HCT116 (cell line): ENCODE results near the gene LRFN3. TPM values are rescaled to one million over a fixed set of nuclear protein-coding genes. Genes with fewer than 3 reads are reported as not detected.

Experiments used
- ATAC-seq: fragments of 200-7000 bp; cut with Tn5 transposase; 2 replicates; pipeline ENCODE4 v1.9.1; 2020; ENCODE audit warnings: mild to moderate bottlenecking, moderate library complexity
- BruUV-seq: library from RNA; stranded (reverse); fragments of 400-500 nt; replicated peaks from 2 replicates; lab custom pipeline; 2021; lab: Mats Ljungman, UMichigan
- CTCF ChIA-PET: fragments of 300-600 bp; sonication (Branson Sonifier 250); formaldehyde crosslinking; loops from one replicate; lab custom pipeline; 2021; ENCODE audit warnings: antibody characterized with exemption; lab: Charles Lee
- POLR2A ChIA-PET: fragments of 300-600, 350-600 bp; sonication (Branson Sonifier 250); formaldehyde crosslinking; loops from one replicate; lab custom pipeline; 2021; ENCODE audit warnings: antibody characterized with exemption; lab: Charles Lee
- RAD21 ChIA-PET, 2 experiments: fragments of 300-600 bp; sonication (Branson Sonifier 250); formaldehyde crosslinking; loops; one replicate each; lab custom pipeline; 2023; ENCODE audit warnings: low total read pairs in 2 of 2; ENCODE audit not compliant: uncharacterized antibody in 2 of 2, unreplicated experiment in 2 of 2, low non-redundant PET in 1 of 2; lab: Charles Lee
- DNase-seq: peaks from one replicate; pipeline ENCODE4 v3.0.0-alpha.2; 2010; ENCODE audit warnings: low read depth, low spot score
- H2AFZ ChIP-seq: fragments of 200-600 bp; shearing (Covaris generic), sonication (generic); 2 replicates; pipeline ENCODE4 v1.6.1; 2017; ENCODE audit warnings: low read depth, mixed run types, mixed read lengths, antibody characterized with exemption, low read length; ENCODE audit not compliant: poor library complexity, severe bottlenecking
- H3K27ac ChIP-seq: 2 replicates; pipeline ENCODE4 v1.5.1; 2012; ENCODE audit warnings: low read depth, low read length
- H3K27me3 ChIP-seq: fragments of 200-600 bp; sonication (generic); 2 replicates; pipeline ENCODE4 v1.6.1; 2016; ENCODE audit warnings: mixed run types, low read length, mixed read lengths; ENCODE audit not compliant: insufficient read depth
- H3K36me3 ChIP-seq, 2 experiments: fragments of 200-500 bp in 1 of 2; fragments of 200-600 bp in 1 of 2; sonication (Bioruptor generic) in 1 of 2; sonication (generic) in 1 of 2; 2 replicates each; pipeline versions ENCODE4 v1.5.1 to v1.6.1; 2014 to 2016; ENCODE audit warnings: low read length in 2 of 2, inconsistent platforms in 1 of 2, mixed read lengths in 1 of 2, mixed run types in 1 of 2; ENCODE audit not compliant: insufficient read depth in 2 of 2, control insufficient read depth in 1 of 2
- H3K4me1 ChIP-seq, 2 experiments: fragments of 200-600 bp in 1 of 2; sonication (generic) in 1 of 2; 2 replicates each; pipeline versions ENCODE4 v1.5.1 to v1.6.1; 2012 to 2017; ENCODE audit warnings: low read length in 2 of 2, inconsistent platforms in 1 of 2, mild to moderate bottlenecking in 1 of 2, mixed read lengths in 1 of 2, mixed run types in 1 of 2, moderate library complexity in 1 of 2; ENCODE audit not compliant: insufficient read depth in 2 of 2, control insufficient read depth in 1 of 2
- H3K4me2 ChIP-seq: fragments of 200-600 bp; sonication (generic); 2 replicates; pipeline ENCODE4 v1.6.1; 2017; ENCODE audit warnings: mixed run types, low read length, mixed read lengths
- H3K4me3 ChIP-seq, 2 experiments: fragments of 200-600 bp in 1 of 2; sonication (generic) in 1 of 2; replicated peaks in 1 of 2; 2 replicates each; pipeline ENCODE4 v1.5.1; 2011 to 2016; ENCODE audit warnings: low read length in 2 of 2, control low read depth in 1 of 2, low read depth in 1 of 2, mild to moderate bottlenecking in 1 of 2, mixed read lengths in 1 of 2, mixed run types in 1 of 2
- H3K79me2 ChIP-seq: fragments of 200-600 bp; sonication (generic); 2 replicates; pipeline ENCODE4 v1.6.1; 2017; ENCODE audit warnings: mild to moderate bottlenecking, mixed run types, low read length, moderate library complexity, mixed read lengths; ENCODE audit not compliant: insufficient read depth
- H3K9ac ChIP-seq: fragments of 200-600 bp; sonication (generic); 2 replicates; pipeline ENCODE4 v1.6.1; 2016; ENCODE audit warnings: low read length, mixed read lengths
- H3K9me2 ChIP-seq: fragments of 200-600 bp; sonication (generic), shearing (Covaris generic); 2 replicates; pipeline ENCODE4 v1.6.1; 2017; ENCODE audit warnings: mixed run types, mild to moderate bottlenecking, moderate library complexity; ENCODE audit not compliant: insufficient read depth
- H3K9me3 ChIP-seq, 2 experiments: fragments of 200-500 bp in 1 of 2; fragments of 200-600 bp in 1 of 2; sonication (Bioruptor generic) in 1 of 2; sonication (generic) in 1 of 2; 2 replicates each; pipeline ENCODE4 v1.6.1; 2014 to 2017; ENCODE audit warnings: low read length in 2 of 2, mixed read lengths in 2 of 2, inconsistent platforms in 1 of 2, low read depth in 1 of 2, mild to moderate bottlenecking in 1 of 2, mixed run types in 1 of 2, moderate library complexity in 1 of 2; ENCODE audit not compliant: control insufficient read depth in 1 of 2, insufficient read depth in 1 of 2
- H4K20me1 ChIP-seq: fragments of 200-600 bp; sonication (generic), shearing (Covaris generic); 2 replicates; pipeline ENCODE4 v1.6.1; 2017; ENCODE audit warnings: mixed run types, mild to moderate bottlenecking, moderate library complexity; ENCODE audit not compliant: insufficient read depth
- CTCF ChIP-seq, 3 experiments: fragments of 200-600 bp in 1 of 3; sonication (generic) in 1 of 3; IDR thresholded peaks in 2 of 3; conservative IDR thresholded peaks in 1 of 3; 2 replicates each; pipeline ENCODE4 v1.5.1; 2012 to 2017; ENCODE audit warnings: low read depth in 2 of 3, low read length in 2 of 3, antibody characterized with exemption in 1 of 3, borderline replicate concordance in 1 of 3, control low read depth in 1 of 3, mild to moderate bottlenecking in 1 of 3, mixed read lengths in 1 of 3, mixed run types in 1 of 3, moderate library complexity in 1 of 3; ENCODE audit not compliant: insufficient read depth in 1 of 3
- EGR1 ChIP-seq: IDR thresholded peaks from 2 replicates; pipeline ENCODE4 v1.6.1; 2012; ENCODE audit warnings: low read depth
- EZH2 ChIP-seq: fragments of 200-600 bp; sonication (generic); IDR thresholded peaks from 2 replicates; pipeline ENCODE4 v1.6.1; 2017; ENCODE audit warnings: antibody characterized with exemption, mixed run types
- EZH2phosphoT487 ChIP-seq: fragments of 200-600 bp; IDR thresholded peaks from 2 replicates; pipeline ENCODE4 v1.6.1; 2018; ENCODE audit warnings: antibody characterized with exemption, borderline replicate concordance
- JUND ChIP-seq: IDR thresholded peaks from 2 replicates; pipeline ENCODE4 v1.6.1; 2012
- MAX ChIP-seq: IDR thresholded peaks from 2 replicates; pipeline ENCODE4 v1.6.1; 2012
- POLR2A ChIP-seq: IDR thresholded peaks from 2 replicates; pipeline ENCODE4 v1.7.0; 2011; ENCODE audit warnings: borderline replicate concordance; ENCODE audit not compliant: insufficient read depth, insufficient read length; ENCODE audit errors: extremely low read depth
- POLR2AphosphoS5 ChIP-seq: IDR thresholded peaks from 2 replicates; pipeline ENCODE4 v1.6.1; 2011; ENCODE audit warnings: mild to moderate bottlenecking, low read depth, low read length, moderate library complexity
- RAD21 ChIP-seq: IDR thresholded peaks from 2 replicates; pipeline ENCODE4 v1.6.1; 2012; ENCODE audit warnings: low read depth, mild to moderate bottlenecking
- SP1 ChIP-seq: IDR thresholded peaks from 2 replicates; pipeline ENCODE4 v1.6.1; 2012; ENCODE audit warnings: low read depth
- SRF ChIP-seq: IDR thresholded peaks from 2 replicates; pipeline ENCODE4 v1.6.1; 2012; ENCODE audit warnings: low read depth
- YY1 ChIP-seq: IDR thresholded peaks from 2 replicates; pipeline ENCODE4 v1.6.1; 2011; ENCODE audit warnings: low read length, low read depth, moderate library complexity, mild to moderate bottlenecking; ENCODE audit not compliant: insufficient replicate concordance; ENCODE audit errors: extremely low read depth
- intact Hi-C: fragments of 100-400 bp; cut with micrococcal nuclease; formaldehyde crosslinking; loops from 2 replicates; pipeline ENCODE4 v1.10.0; 2022
- total RNA-seq: library from RNA; stranded (reverse); gene quantifications from one replicate; pipeline ENCODE4 v1.2.1, GENCODE V29; 2021; ENCODE audit not compliant: unreplicated experiment
- TF ChIP-seq, protein P1 (sequence below): IDR thresholded peaks from 2 replicates; pipeline ENCODE4 v1.6.1; 2011; ENCODE audit warnings: mild to moderate bottlenecking, low read length, moderate library complexity; ENCODE audit not compliant: insufficient replicate concordance; ENCODE audit errors: extremely low read depth

LRFN3 gene
- total RNA-seq, 1 experiment from 2014 or later: 18.8 TPM

DNA sequence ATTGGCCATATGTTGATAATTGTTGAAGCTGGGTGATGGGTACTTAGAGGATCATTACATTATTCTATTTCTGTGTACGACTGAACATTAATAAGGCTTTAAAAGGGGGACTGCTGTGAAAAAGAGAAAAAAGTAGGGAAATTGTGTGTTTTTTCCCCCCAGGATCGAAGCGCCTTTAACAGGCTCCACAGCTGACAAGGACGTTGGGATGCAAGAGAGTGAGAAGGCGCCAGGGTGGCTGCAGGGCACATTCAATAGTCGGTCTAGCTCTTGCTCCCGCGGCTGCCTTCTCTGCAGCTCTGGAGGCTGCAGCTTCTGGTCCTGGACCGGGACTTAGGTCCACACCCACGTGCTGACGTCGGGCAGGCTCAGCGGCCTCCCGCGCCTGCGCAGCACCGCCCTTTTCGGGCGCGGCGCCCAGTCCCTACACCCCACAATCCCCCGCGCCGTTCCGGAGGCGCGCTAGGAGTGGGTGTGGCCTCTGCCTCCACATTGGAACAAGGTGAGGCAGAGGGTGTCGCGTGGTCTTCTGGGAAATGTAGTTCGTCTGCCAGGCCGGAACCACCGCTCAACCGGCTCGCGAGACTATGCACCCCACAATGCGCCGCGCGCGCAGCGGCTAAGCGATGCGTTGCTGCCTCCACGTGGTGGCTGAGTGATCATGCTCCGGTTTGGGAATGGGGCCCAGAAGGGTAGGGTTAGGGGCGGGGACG, 4.9 kb upstream of the LRFN3 start:
- Histone ChIP-seq H3K4me1 (peaks cover 10 to 22% of the 10 kb centered on the region in 2 experiments; a peak in 3 of 4 replicates), H3K9ac (peak overlapping the region; percentile 48), H4K20me1 (no peaks in the 10 kb centered on the region), H3K79me2 (no peaks in the 10 kb centered on the region), H3K9me2 (no peaks in the 10 kb centered on the region), H3K4me3 (peak overlapping the region; percentile 36 to 48), H3K27ac (peak overlapping the region; percentile 55), H3K36me3 (no peaks in the 10 kb centered on the region), H3K27me3 (no peaks in the 10 kb centered on the region), H3K4me2 (peak overlapping the region; percentile 75), H2AFZ (peak overlapping the region; percentile 87), H3K9me3 (no peaks in the 10 kb centered on the region)
- ChIA-PET CTCF (interaction anchor here (0.6 to 1.7 kb wide), 14 partner anchors 8 to 788 kb away, joined by 3 to 29 read pairs (median 4); partner anchors contain the start of genes COX6B1 and FXYD7), POLR2A (interaction anchor here (0.6 to 1.0 kb wide), 6 partner anchors 10 to 183 kb away, joined by 3 to 7 read pairs (median 5); partner anchors contain the start of gene LIN37), RAD21 (interaction anchor here (0.6 to 1.8 kb wide), 7 partner anchors 48 to 191 kb away, joined by 3 to 16 read pairs (median 4); no protein-coding TSS in a partner anchor)
- TF ChIP-seq CTCF (IDR thresholded peaks at IDR 0.05 in 2 of 3, conservative IDR thresholded peaks at IDR 0.05 in 1 of 3; ENCODE audit: borderline replicate concordance in 1 of 3, insufficient read depth in 1 of 3, low read depth in 2 of 3, low read length in 2 of 3) (peak; percentile 73 to 96 (median 85)), EZH2phosphoT487 (no peak), RAD21 (peak; percentile 100), MAX (peak; percentile 79), POLR2A (peak; percentile 98), EGR1 (peak; percentile 87), POLR2AphosphoS5 (peak; percentile 99), SP1 (peak; percentile 76), SRF (no peak), YY1 (peak; percentile 51), EZH2 (no peak), JUND (no peak)
- TF ChIP-seq, protein P1, sequence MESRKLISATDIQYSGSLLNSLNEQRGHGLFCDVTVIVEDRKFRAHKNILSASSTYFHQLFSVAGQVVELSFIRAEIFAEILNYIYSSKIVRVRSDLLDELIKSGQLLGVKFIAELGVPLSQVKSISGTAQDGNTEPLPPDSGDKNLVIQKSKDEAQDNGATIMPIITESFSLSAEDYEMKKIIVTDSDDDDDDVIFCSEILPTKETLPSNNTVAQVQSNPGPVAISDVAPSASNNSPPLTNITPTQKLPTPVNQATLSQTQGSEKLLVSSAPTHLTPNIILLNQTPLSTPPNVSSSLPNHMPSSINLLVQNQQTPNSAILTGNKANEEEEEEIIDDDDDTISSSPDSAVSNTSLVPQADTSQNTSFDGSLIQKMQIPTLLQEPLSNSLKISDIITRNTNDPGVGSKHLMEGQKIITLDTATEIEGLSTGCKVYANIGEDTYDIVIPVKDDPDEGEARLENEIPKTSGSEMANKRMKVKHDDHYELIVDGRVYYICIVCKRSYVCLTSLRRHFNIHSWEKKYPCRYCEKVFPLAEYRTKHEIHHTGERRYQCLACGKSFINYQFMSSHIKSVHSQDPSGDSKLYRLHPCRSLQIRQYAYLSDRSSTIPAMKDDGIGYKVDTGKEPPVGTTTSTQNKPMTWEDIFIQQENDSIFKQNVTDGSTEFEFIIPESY: peak; percentile 93
- DNase-seq (peak; percentile 99), ATAC-seq (peak; percentile 95)
- intact Hi-C loops: loop anchor here (1.0 to 10.0 kb wide), 5 partner anchors 49 to 387 kb away; partner anchors contain the start of gene TMEM147
- BruUV-seq: no TSS peak
